Fibroblast of pulmonary artery (primary cell): ENCODE data around the gene CCNY.
A peak's percentile ranks its signal among the peaks of the same experiment; 100 is the strongest.

Experiments used
- DNase-seq: peaks from one replicate; pipeline ENCODE4 v3.0.0-alpha.2; 2010; ENCODE audit warnings: low read depth
- H3K4me3 ChIP-seq: replicated peaks from 2 replicates; pipeline ENCODE4 v1.5.1; 2011; ENCODE audit warnings: low read depth, mild to moderate bottlenecking, control low read depth, low read length, moderate library complexity
- TF ChIP-seq, protein P1 (sequence below): IDR thresholded peaks from 2 replicates; pipeline ENCODE4 v1.5.1; 2011; ENCODE audit warnings: mild to moderate bottlenecking, control low read depth, low read length, inconsistent platforms; ENCODE audit errors: missing control alignments

CCNY gene

DNA sequence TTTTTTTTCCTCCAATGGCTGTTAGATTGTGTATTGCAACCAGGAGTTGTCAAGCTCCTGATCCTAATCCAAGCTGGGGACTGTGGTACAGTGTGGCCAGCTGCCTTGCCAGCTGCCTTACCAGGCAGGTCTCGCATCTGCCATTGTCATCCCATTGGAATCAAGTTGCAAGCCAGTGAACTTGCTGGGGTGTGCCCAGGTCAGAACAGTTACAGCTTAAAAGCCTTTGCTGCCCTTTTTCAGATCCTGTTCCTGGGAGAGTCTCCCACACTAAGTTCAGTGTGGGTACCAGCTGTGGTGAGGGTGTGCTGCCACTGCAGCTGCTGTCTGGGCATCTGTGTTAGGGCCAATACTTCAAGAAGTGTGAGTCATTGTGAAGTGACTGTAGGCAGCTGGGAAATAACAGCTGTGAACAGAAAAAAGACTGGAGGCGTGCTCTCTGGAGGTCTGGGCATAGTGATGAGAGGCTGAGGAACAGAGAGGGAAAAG lies 72.8 kb downstream of the CCNY start:
- peak; percentile 82 for DNase-seq

DNA sequence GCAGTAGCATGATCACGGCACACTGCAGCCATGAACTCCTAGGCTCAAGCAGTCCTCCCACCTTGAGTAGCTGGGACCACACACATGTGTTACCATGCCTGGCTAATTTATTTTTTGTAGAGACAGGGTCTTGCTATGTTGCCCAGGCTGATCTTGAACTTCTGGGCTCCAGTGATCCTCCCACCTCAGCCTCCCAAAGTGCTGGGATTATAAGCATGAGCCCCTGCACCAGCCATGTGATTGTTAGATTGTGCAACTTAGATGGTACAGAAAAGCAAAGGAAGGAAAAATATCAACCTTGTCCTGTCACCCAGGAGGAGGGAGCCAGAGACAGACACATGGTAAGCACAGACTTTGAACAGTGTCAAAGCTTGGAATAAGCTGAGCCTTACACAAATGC lies 73.5 kb downstream of the CCNY start:
- no peak overlapping the region for H3K4me3 ChIP-seq
- TF ChIP-seq, protein P1, sequence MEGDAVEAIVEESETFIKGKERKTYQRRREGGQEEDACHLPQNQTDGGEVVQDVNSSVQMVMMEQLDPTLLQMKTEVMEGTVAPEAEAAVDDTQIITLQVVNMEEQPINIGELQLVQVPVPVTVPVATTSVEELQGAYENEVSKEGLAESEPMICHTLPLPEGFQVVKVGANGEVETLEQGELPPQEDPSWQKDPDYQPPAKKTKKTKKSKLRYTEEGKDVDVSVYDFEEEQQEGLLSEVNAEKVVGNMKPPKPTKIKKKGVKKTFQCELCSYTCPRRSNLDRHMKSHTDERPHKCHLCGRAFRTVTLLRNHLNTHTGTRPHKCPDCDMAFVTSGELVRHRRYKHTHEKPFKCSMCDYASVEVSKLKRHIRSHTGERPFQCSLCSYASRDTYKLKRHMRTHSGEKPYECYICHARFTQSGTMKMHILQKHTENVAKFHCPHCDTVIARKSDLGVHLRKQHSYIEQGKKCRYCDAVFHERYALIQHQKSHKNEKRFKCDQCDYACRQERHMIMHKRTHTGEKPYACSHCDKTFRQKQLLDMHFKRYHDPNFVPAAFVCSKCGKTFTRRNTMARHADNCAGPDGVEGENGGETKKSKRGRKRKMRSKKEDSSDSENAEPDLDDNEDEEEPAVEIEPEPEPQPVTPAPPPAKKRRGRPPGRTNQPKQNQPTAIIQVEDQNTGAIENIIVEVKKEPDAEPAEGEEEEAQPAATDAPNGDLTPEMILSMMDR: no peak
- DNase-seq: no peak

More for the DNA sequence above, 72.8 kb downstream of the CCNY start:
- no peak overlapping the region for H3K4me3 ChIP-seq
- TF ChIP-seq, protein P1: no peak

DNA sequence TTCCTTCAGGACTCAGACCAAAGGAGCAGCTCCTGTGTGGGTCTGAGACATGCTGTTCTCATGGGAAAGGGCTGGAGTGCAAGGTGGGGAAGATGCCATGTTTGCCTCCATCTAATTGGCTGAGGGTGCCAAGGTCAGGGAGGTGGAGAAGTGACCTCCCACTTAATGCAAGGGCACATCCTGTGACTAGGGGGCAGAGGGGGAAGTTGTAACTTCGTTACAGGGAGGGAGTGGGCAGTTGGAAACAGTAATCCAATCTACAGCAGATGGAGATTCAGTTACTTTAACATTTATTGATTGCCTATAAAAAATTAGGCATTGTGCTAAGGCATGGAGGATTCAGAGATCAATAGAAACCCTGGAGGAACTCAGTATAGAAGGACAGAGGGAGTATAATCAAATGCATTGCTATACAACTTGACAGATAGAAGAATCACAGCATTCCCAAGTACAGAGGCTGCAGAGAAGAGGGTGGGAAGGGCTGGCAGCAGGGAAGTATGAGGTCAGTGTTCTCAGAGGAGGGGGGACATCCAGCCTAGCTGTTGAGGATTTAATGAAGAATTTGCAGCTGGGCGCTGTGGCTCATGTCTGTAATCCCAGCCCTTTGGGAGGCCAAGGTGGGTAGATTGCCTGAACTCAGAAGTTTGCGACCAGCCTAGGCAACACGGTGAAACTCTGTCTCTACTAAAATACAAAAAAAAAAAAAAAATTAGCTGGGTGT lies 75.9 kb downstream of the CCNY start:
- no peak for DNase-seq
- TF ChIP-seq, protein P1: no peak
- H3K4me3 ChIP-seq: no peak overlapping the region

DNA sequence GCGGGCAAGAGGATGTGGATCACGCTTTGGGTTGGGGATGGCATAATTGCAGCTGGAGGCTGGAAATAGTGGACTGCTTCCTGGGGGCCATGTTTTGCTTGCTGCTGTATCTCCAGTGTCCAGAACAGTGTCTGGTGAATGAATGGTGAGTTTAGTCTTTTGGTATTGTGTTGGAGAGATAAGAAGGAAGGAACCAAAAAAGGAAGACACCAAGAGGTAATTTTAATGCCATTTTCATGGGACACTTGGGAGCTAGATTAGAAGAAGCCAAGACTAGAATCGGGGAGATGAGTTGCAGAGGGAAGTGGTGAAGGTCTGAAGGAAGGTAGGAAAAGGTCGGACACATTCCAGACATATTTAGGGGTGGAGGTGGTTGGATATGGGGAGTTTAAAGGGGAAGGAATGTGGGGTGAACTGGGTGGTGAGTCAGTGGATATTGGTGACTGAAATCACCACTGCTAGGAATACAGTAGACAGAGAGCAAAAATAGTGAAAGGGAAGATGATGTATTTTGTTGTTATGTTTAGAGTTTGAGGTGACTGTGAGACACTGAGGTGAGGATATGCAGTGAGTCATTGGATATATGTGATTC lies 76.7 kb downstream of the CCNY start:
- no peak overlapping the region for H3K4me3 ChIP-seq
- DNase-seq: peak; percentile 35
- TF ChIP-seq, protein P1: no peak

DNA sequence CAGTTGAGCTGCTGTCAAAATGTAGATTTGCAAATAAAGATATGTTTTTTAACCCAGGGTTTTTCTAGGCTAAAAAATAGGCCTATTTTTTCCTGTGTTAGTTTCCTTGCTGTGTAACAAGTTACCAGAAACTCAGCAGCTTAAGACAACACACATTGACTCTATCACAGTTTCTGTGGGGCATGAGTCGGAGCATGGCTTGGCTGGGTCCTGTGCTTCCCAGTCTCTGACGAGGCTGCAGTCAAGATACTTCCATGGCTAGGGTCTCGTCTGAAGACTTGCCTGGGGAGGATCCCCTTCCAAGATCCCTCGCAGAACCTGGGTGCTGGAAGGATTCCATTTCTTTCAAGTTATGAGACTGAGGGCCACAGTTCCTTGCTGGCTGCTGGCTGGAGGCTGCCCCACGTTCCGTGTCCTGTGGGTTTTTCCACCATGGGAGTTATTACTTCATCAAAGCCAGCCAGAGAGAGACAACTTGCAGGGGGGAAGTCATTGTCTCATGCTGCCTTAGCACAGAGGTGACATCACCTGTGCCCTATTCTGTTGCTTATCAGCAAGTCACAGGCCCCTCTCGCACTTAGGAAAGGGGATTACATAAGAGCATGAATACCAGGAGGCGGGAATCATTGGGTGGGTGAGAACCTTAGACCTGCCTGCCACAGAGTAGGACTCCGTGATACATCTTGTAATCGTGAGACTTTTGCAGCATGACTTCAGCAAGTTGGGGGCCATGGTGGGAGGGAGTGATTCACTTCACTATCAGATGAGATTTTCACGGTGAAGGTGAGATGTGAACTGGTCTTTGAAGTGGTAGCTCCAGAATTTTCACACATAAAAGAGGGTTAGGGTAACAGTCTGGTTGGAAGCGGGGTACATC lies 77.9 kb downstream of the CCNY start:
- no peak overlapping the region for H3K4me3 ChIP-seq
- no peak for DNase-seq

DNA sequence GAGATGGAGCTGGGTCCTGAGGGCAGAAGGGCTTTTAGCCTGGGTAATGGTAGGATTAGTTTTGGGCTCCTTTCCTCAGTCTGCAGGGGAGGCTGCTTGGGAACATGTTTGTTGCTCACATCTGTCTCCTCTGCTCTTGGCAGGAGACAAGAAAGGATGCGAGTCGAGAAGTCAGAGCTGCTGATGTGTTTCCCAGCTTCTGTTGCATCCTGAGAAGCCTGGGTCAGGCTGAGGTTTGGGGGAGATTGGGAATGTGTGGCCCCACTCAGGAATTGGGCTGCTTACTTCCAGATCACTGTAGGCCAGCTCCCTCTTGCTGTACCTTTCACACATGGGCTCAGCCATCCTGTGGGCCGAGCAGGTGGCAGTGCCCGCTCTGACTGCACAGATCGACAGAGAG lies 79.2 kb downstream of the CCNY start:
- H3K4me3 ChIP-seq: no peak overlapping the region
- DNase-seq: no peak
- TF ChIP-seq, protein P1: no peak

More for the DNA sequence above, 77.9 kb downstream of the CCNY start:
- TF ChIP-seq, protein P1: no peak
